Measurements from ENCODE around the gene PRSS22. TPM values are rescaled to one million over a fixed set of nuclear protein-coding genes. Genes with fewer than 3 reads are reported as not detected.

Gene PRSS22
- total RNA-seq, 4 donors from 2014 or later = not detected

- no peak for TF ChIP-seq POLR2A (IDR thresholded peaks at IDR 0.05; ENCODE audit: low read depth)
- no peak for TF ChIP-seq EP300 (IDR thresholded peaks at IDR 0.05)
- no peak for TF ChIP-seq POLR2AphosphoS5 (IDR thresholded peaks at IDR 0.05)
- no peak for TF ChIP-seq CTCF (IDR thresholded peaks at IDR 0.05)
- 87% methylated on average over 17 of the region's 17 CpGs for WGBS
- H3K27me3 ChIP-seq = peaks cover 0 to 77% (median 0%) of the 10 kb centered on the region in 4 donors
- no peaks in the 10 kb centered on the region for H3K36me3 ChIP-seq
- peaks cover 0 to 8% (median 0%) of the 10 kb centered on the region in 4 donors for H3K4me1 ChIP-seq
- no peak overlapping the region for H3K27ac ChIP-seq (replicated peaks in 1 of 4)
- no peaks in the 10 kb centered on the region for H3K9me3 ChIP-seq
- intact Hi-C loops (cut with DNase I) = no loop called here
- no peak overlapping the region for H3K4me3 ChIP-seq
- no peak for DNase-seq (ENCODE audit: extremely low spot score)
Observed at GRCh38 chr16:2828876-2829430, 29.0 kb downstream of the PRSS22 start.

- intact Hi-C loops (cut with DNase I) = no loop called here
- no peaks in the 10 kb centered on the region for H3K9me3 ChIP-seq
- no peak overlapping the region for H3K27ac ChIP-seq (replicated peaks in 1 of 4)
- peaks cover 0 to 77% (median 0%) of the 10 kb centered on the region in 4 donors for H3K27me3 ChIP-seq
- peaks cover 0 to 8% (median 0%) of the 10 kb centered on the region in 4 donors for H3K4me1 ChIP-seq
- no peak for TF ChIP-seq EP300 (IDR thresholded peaks at IDR 0.05)
- no peak for TF ChIP-seq CTCF (IDR thresholded peaks at IDR 0.05)
- TF ChIP-seq POLR2A (IDR thresholded peaks at IDR 0.05; ENCODE audit: low read depth) = no peak
- TF ChIP-seq POLR2AphosphoS5 (IDR thresholded peaks at IDR 0.05) = no peak
- DNase-seq (ENCODE audit: extremely low spot score) = no peak
- 86% methylated on average over 8 of the region's 8 CpGs for WGBS
- H3K36me3 ChIP-seq = no peaks in the 10 kb centered on the region
- H3K4me3 ChIP-seq = no peak overlapping the region
Observed at GRCh38 chr16:2828521-2828840, 29.5 kb downstream of the PRSS22 start.

- Histone ChIP-seq H3K27ac (replicated peaks in 1 of 4) (no peak overlapping the region), H3K9me3 (no peaks in the 10 kb centered on the region), H3K36me3 (no peaks in the 10 kb centered on the region), H3K4me1 (peaks cover 0 to 8% (median 0%) of the 10 kb centered on the region in 4 donors), H3K27me3 (peaks cover 0 to 77% (median 0%) of the 10 kb centered on the region in 4 donors), H3K4me3 (no peak overlapping the region)
- TF ChIP-seq EP300 (IDR thresholded peaks at IDR 0.05) = no peak
- TF ChIP-seq POLR2A (IDR thresholded peaks at IDR 0.05; ENCODE audit: low read depth) = no peak
- no peak for TF ChIP-seq POLR2AphosphoS5 (IDR thresholded peaks at IDR 0.05)
- no peak for TF ChIP-seq CTCF (IDR thresholded peaks at IDR 0.05)
- intact Hi-C loops (cut with DNase I) = no loop called here
- WGBS = 75% methylated on average over 12 of the region's 14 CpGs
- no peak for DNase-seq (ENCODE audit: extremely low spot score)
Observed at GRCh38 chr16:2827831-2828520, 30.0 kb downstream of the PRSS22 start.

- H3K27me3 ChIP-seq = peaks cover 0 to 71% (median 0%) of the 10 kb centered on the region in 4 donors
- peaks cover 0 to 8% (median 0%) of the 10 kb centered on the region in 4 donors for H3K4me1 ChIP-seq
- no peaks in the 10 kb centered on the region for H3K9me3 ChIP-seq
- no peak for DNase-seq (ENCODE audit: extremely low spot score)
- no peaks in the 10 kb centered on the region for H3K36me3 ChIP-seq
- intact Hi-C loops (cut with DNase I) = no loop called here
- no peak overlapping the region for H3K27ac ChIP-seq (replicated peaks in 1 of 4)
- no peak overlapping the region for H3K4me3 ChIP-seq
- 75% methylated on average over 15 of the region's 15 CpGs for WGBS
- TF ChIP-seq POLR2AphosphoS5 (IDR thresholded peaks at IDR 0.05) (no peak), CTCF (IDR thresholded peaks at IDR 0.05) (no peak)
Observed at GRCh38 chr16:2827374-2827791, 30.6 kb downstream of the PRSS22 start.

Data from esophagus muscularis mucosa (tissue), 4 donors.